ENCODE results near the gene ARPIN. TPM values are rescaled to one million over a fixed set of nuclear protein-coding genes. Genes with fewer than 3 reads are reported as not detected.

Gene ARPIN
- total RNA-seq, 1 donor from 2014 or later: 13.3 TPM

DNA sequence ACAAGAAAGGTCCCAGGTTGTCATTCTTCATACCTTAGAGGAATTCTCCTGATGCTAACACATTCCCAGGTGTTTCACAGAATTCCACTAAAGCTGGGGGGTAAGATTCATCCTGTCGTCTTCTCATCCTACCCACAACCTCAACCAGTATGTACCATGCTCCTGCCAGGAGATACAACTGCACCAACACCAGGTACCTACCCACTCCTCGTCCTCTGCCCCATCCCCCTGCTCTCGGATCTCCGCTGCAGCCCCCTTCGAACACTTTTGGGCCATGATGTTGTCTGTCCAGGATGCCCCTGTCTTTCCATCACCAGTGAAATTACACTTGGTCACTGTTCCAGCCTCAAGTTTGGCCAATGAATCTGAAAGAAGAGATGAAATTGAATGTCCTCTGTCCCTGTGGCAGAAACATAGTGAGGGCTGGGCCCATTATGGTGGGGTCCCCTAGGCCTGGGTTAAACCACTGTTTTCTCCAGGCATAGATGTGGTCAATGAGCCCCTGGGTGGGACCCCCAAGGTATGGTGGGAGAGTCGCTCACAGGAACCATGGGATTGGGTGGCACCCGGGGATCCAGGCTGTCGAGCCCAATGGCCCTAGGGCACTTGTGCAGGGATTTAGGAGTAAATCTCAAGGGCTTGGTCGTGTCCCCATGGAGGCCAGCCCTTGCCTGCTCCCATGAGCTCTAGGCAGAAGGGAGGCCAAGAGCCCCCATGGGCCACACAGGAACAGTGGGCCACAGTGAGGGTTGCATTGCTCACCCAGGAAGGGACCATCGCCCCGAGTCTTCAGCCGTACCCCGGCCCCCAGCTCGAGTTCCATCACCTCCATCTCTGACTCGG is 9.5 kb downstream of the ARPIN start:
- no peaks in the 10 kb centered on the region for H3K9me3 Mint-ChIP-seq (ENCODE audit: unreplicated experiment)
- TF ChIP-seq, protein P1, sequence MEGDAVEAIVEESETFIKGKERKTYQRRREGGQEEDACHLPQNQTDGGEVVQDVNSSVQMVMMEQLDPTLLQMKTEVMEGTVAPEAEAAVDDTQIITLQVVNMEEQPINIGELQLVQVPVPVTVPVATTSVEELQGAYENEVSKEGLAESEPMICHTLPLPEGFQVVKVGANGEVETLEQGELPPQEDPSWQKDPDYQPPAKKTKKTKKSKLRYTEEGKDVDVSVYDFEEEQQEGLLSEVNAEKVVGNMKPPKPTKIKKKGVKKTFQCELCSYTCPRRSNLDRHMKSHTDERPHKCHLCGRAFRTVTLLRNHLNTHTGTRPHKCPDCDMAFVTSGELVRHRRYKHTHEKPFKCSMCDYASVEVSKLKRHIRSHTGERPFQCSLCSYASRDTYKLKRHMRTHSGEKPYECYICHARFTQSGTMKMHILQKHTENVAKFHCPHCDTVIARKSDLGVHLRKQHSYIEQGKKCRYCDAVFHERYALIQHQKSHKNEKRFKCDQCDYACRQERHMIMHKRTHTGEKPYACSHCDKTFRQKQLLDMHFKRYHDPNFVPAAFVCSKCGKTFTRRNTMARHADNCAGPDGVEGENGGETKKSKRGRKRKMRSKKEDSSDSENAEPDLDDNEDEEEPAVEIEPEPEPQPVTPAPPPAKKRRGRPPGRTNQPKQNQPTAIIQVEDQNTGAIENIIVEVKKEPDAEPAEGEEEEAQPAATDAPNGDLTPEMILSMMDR (IDR thresholded peaks at IDR 0.05; ENCODE audit: unreplicated experiment): no peak
- no peak overlapping the region for H3K27ac Mint-ChIP-seq (ENCODE audit: unreplicated experiment)
- peaks cover 22% of the 10 kb centered on the region for H3K36me3 Mint-ChIP-seq (ENCODE audit: low read depth, unreplicated experiment)
- peaks cover 9% of the 10 kb centered on the region for H3K4me1 Mint-ChIP-seq (ENCODE audit: unreplicated experiment)
- DNase-seq (ENCODE audit: low spot score): no peak
- H3K27me3 Mint-ChIP-seq (ENCODE audit: unreplicated experiment): peaks cover 2% of the 10 kb centered on the region
- no peak overlapping the region for H3K4me3 Mint-ChIP-seq (ENCODE audit: unreplicated experiment)

- H3K27me3 Mint-ChIP-seq (ENCODE audit: unreplicated experiment): peaks cover 2% of the 10 kb centered on the region
- H3K4me3 Mint-ChIP-seq (ENCODE audit: unreplicated experiment): no peak overlapping the region
- no peaks in the 10 kb centered on the region for H3K9me3 Mint-ChIP-seq (ENCODE audit: unreplicated experiment)
- H3K36me3 Mint-ChIP-seq (ENCODE audit: low read depth, unreplicated experiment): peaks cover 13% of the 10 kb centered on the region
- no peak overlapping the region for H3K27ac Mint-ChIP-seq (ENCODE audit: unreplicated experiment)
- peaks cover 9% of the 10 kb centered on the region for H3K4me1 Mint-ChIP-seq (ENCODE audit: unreplicated experiment)
- no peak for DNase-seq (ENCODE audit: low spot score)
- TF ChIP-seq, protein P1 (IDR thresholded peaks at IDR 0.05; ENCODE audit: unreplicated experiment): no peak
Measured at GRCh38 chr15:89900849-89901248, 11.9 kb downstream of the ARPIN start.

DNA sequence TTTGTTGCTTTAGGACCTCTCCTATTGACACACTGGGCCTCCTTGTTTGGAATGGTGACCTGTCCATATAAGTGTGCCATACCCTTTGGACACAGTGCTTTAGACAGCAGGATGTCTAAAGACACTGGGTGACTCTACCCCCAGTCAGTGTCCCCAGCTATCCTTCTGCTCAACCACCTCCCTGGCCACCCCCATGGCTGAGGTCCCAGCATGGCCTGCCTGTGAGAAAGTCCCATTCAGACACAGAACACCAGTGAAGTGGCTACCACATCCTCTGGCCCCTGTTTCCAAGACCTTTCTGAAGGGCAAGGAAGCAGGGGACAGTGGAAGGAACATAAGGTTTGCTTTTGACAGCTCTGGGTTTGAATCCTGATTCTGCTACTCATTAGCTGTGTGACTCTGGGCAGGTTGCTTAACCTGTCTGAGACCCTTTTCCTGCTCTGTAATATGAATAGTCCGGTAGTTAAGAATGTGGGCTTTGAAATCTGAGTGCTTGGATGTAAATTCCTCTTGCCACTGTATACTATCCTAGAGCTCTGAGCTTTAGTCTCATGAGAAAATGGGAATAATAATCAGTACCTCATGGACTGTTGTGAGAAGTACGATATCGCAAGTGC is 12.7 kb downstream of the ARPIN start:
- TF ChIP-seq, protein P1 (IDR thresholded peaks at IDR 0.05; ENCODE audit: unreplicated experiment): no peak
- Mint-ChIP-seq H3K27ac (ENCODE audit: unreplicated experiment) (peak overlapping the region; percentile 32), H3K4me3 (ENCODE audit: unreplicated experiment) (no peak overlapping the region), H3K4me1 (ENCODE audit: unreplicated experiment) (peaks cover 9% of the 10 kb centered on the region), H3K9me3 (ENCODE audit: unreplicated experiment) (no peaks in the 10 kb centered on the region), H3K36me3 (ENCODE audit: low read depth, unreplicated experiment) (peaks cover 6% of the 10 kb centered on the region), H3K27me3 (ENCODE audit: unreplicated experiment) (no peaks in the 10 kb centered on the region)
- DNase-seq (ENCODE audit: low spot score): no peak

DNA sequence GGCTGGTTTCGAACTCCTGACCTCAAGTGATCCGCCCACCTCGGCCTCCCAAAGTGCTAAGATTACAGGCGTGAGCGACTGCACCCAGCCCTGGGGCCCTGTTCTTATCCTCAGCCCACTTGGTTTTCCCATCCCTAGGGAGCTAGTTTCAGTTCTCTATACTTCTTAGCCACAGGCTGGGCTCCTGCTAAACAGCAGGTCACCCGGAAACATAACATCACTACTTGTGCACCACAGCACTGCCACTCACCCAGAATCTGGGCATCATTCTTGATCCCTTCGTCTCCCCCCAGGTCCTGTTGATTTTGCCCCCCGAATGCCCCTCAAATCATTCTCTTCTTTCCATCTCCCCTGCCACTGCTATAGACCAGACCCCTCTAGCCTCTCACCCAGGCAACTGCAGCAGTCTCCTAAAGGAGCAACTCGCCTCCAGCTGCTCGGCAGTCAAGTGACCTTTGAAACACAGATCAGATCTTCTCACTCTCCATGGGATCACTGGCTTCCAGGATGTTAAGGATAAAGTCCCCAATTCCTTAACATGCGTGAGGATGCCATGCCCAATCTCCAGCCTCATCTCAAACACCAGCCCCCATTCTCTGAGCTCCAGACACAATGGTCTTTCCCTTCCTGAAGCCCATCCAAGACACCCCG is 13.3 kb downstream of the ARPIN start:
- no peak overlapping the region for H3K27ac Mint-ChIP-seq (ENCODE audit: unreplicated experiment)
- H3K36me3 Mint-ChIP-seq (ENCODE audit: low read depth, unreplicated experiment): peaks cover 4% of the 10 kb centered on the region
- H3K27me3 Mint-ChIP-seq (ENCODE audit: unreplicated experiment): peaks cover under 1% of the 10 kb centered on the region
- H3K4me3 Mint-ChIP-seq (ENCODE audit: unreplicated experiment): no peak overlapping the region
- H3K9me3 Mint-ChIP-seq (ENCODE audit: unreplicated experiment): no peaks in the 10 kb centered on the region
- H3K4me1 Mint-ChIP-seq (ENCODE audit: unreplicated experiment): peaks cover 13% of the 10 kb centered on the region
- no peak for DNase-seq (ENCODE audit: low spot score)
- TF ChIP-seq, protein P1 (IDR thresholded peaks at IDR 0.05; ENCODE audit: unreplicated experiment): no peak

All from endothelial cell (in vitro differentiated cells).